Psoas muscle (tissue), 8 donors: Measurements from ENCODE around the gene STAB2. TPM values are rescaled to one million over a fixed set of nuclear protein-coding genes. Genes with fewer than 3 reads are reported as not detected.

Experiments used
- ATAC-seq, 4 donors: fragments of 200-7000 bp; cut with Tn5 transposase; one replicate each; pipeline ENCODE4 v1.9.1; 2020; ENCODE audit warnings: moderate library complexity in 3 of 4, mild to moderate bottlenecking in 2 of 4
- DNase-seq, 2 donors: peaks; one replicate each; pipeline ENCODE4 v3.0.0-alpha.2; 2020
- H3K27ac ChIP-seq: fragments of 200-600 bp; one replicate; pipeline ENCODE4 v1.8.0; 2022
- H3K27me3 ChIP-seq, 3 donors: fragments of 200-600 bp in 1 of 3; one replicate each; pipeline versions ENCODE4 v1.6.1 to v1.8.0; 2013 to 2022; ENCODE audit warnings: low read length in 2 of 3, mild to moderate bottlenecking in 2 of 3, moderate library complexity in 1 of 3; ENCODE audit not compliant: insufficient read depth in 3 of 3
- H3K36me3 ChIP-seq, 2 donors: fragments of 200-600 bp in 1 of 2; one replicate each; pipeline versions ENCODE4 v1.6.1 to v1.8.0; 2013 to 2022; ENCODE audit warnings: low read depth in 1 of 2, mild to moderate bottlenecking in 1 of 2, moderate library complexity in 1 of 2; ENCODE audit not compliant: insufficient read depth in 1 of 2
- H3K4me1 ChIP-seq: fragments of 200-600 bp; one replicate; pipeline ENCODE4 v1.8.0; 2022
- H3K4me3 ChIP-seq: fragments of 200-600 bp; one replicate; pipeline ENCODE4 v1.8.0; 2022; ENCODE audit warnings: mild to moderate bottlenecking
- H3K9me3 ChIP-seq: fragments of 200-600 bp; one replicate; pipeline ENCODE4 v1.8.0; 2022
- CTCF ChIP-seq: fragments of 200-600 bp; IDR thresholded peaks from one replicate; pipeline ENCODE4 v1.8.0; 2022; ENCODE audit warnings: antibody characterized with exemption
- WGBS, 3 donors: extraction: QIAGEN DNeasy Blood & Tissue Kit; methylation state at CpG; one replicate each; pipeline versions ENCODE4 v1.1.6 to v1.1.7; 2013; 5-methylcytosine and 5-hydroxymethylcytosine counted together
- intact Hi-C, 2 donors: fragments of 100-400 bp; cut with DNase I; formaldehyde crosslinking; loops; one replicate each; pipeline versions ENCODE4 v1.11.0 to v1.14.2; 2022
- polyA plus RNA-seq, 3 donors: library from polyadenylated mRNA; stranded (reverse); fragments of 200-250 nt; gene quantifications; one replicate each; pipeline ENCODE4 v1.2.3, GENCODE V29; 2013
- total RNA-seq, 4 donors: library from RNA; stranded (reverse); fragmentation: NEBNext Ultra II Directional in 2 of 4; extraction: Animal tissue kit (Norgen Biotek cat#: 25700) in 2 of 4; gene quantifications; one replicate each; pipeline versions ENCODE4 v1.2.1 to v1.2.4, GENCODE V29; 2021 to 2023
- donor health status: healthy with polysubstance abuse.
- donor health status: DM: no; HTN: no; CAD: no; lungs with moderate emphysema.
- donor health status: Bipolar disorder and iron deficiency.
- donor health status: healthy.
- donor health status: DM: yes; HTN: yes; CAD: no.
- donor health status: DM: no; HTN: no; CAD: no.
- donor health status: DM: no; HTN: no; CAD: no.
- donor health status: DM: yes; HTN: yes; CAD: no.

The STAB2 gene
- total and polyA plus RNA-seq, 7 donors = under 0.01 to 0.32 (median 0.06) TPM; not detected in 2

GRCh38 chr12:103588680-103589079 is 1.6 kb downstream of the STAB2 start:
- ATAC-seq (no peak), DNase-seq (no peak)
- Histone ChIP-seq H3K4me3 (no peak overlapping the region), H3K9me3 (no peaks in the 10 kb centered on the region), H3K27ac (no peak overlapping the region), H3K36me3 (no peaks in the 10 kb centered on the region), H3K27me3 (peaks cover 0 to under 1% (median 0%) of the 10 kb centered on the region in 3 donors), H3K4me1 (no peaks in the 10 kb centered on the region)
- intact Hi-C loops = no loop called here
- no peak for TF ChIP-seq CTCF

- 71 to 81% (median 76%) methylated on average over 1 of the region's 1 CpG for WGBS, 3 donors
- no peaks in the 10 kb centered on the region for H3K36me3 ChIP-seq
- ATAC-seq (no peak), DNase-seq (no peak)
- no peak overlapping the region for H3K27ac ChIP-seq
- intact Hi-C loops = no loop called here
- no peaks in the 10 kb centered on the region for H3K27me3 ChIP-seq
- H3K4me3 ChIP-seq = no peak overlapping the region
- TF ChIP-seq CTCF = no peak
- no peaks in the 10 kb centered on the region for H3K9me3 ChIP-seq
- no peaks in the 10 kb centered on the region for H3K4me1 ChIP-seq
These were observed 2.4 kb downstream of the STAB2 start for GRCh38 chr12:103589517-103589916.

GRCh38 chr12:103590271-103590670 is 3.2 kb downstream of the STAB2 start:
- DNase-seq (no peak), ATAC-seq (no peak)
- Histone ChIP-seq H3K4me1 (no peaks in the 10 kb centered on the region), H3K9me3 (no peaks in the 10 kb centered on the region), H3K27ac (no peak overlapping the region), H3K36me3 (no peaks in the 10 kb centered on the region), H3K27me3 (no peaks in the 10 kb centered on the region), H3K4me3 (no peak overlapping the region)
- no peak for TF ChIP-seq CTCF
- intact Hi-C loops = no loop called here
- WGBS, 3 donors = 22 to 37% (median 24%) methylated on average over 1 of the region's 1 CpG

GRCh38 chr12:103596981-103597380 is 9.9 kb downstream of the STAB2 start:
- no peak overlapping the region for H3K4me3 ChIP-seq
- WGBS, 3 donors = 85 to 88% (median 86%) methylated on average over 4 of the region's 4 CpGs
- intact Hi-C loops = no loop called here
- H3K36me3 ChIP-seq = no peaks in the 10 kb centered on the region
- DNase-seq = no peak
- H3K4me1 ChIP-seq = no peaks in the 10 kb centered on the region
- no peaks in the 10 kb centered on the region for H3K9me3 ChIP-seq
- no peak for ATAC-seq
- H3K27ac ChIP-seq = no peak overlapping the region
- no peak for TF ChIP-seq CTCF
- H3K27me3 ChIP-seq = no peaks in the 10 kb centered on the region

- TF ChIP-seq CTCF = no peak
- ATAC-seq (no peak), DNase-seq (no peak)
- Histone ChIP-seq H3K4me3 (no peak overlapping the region), H3K27me3 (no peaks in the 10 kb centered on the region), H3K9me3 (no peaks in the 10 kb centered on the region), H3K36me3 (no peaks in the 10 kb centered on the region), H3K27ac (no peak overlapping the region), H3K4me1 (no peaks in the 10 kb centered on the region)
- intact Hi-C loops = no loop called here
These were observed 12.2 kb downstream of the STAB2 start for GRCh38 chr12:103599274-103599673.
